Activated T-cell treated with anti-CD3 and anti-CD28 coated beads, Interleukin-2, amount 50 U/mL, for 4 hours (primary cell): ENCODE measurements around the gene SHANK3. TPM values are rescaled to one million over a fixed set of nuclear protein-coding genes. Genes with fewer than 3 reads are reported as not detected.

Source experiments
- ATAC-seq, 2 donors: fragments of 200-7000 bp; cut with Tn5 transposase; one replicate each; pipeline ENCODE4 v1.10.0; 2021
- DNase-seq: peaks from one replicate; pipeline ENCODE4 v3.0.0-alpha.2; 2020
- H3K27me3 Mint-ChIP-seq: one replicate; pipeline ENCODE4 v1.8.0; 2021; ENCODE audit warnings: low read depth, mixed read lengths
- H3K36me3 Mint-ChIP-seq: one replicate; pipeline ENCODE4 v1.8.0; 2022; ENCODE audit warnings: mixed read lengths; ENCODE audit not compliant: insufficient read depth
- H3K4me1 Mint-ChIP-seq: one replicate; pipeline ENCODE4 v1.8.0; 2021; ENCODE audit warnings: low read depth, mixed read lengths
- H3K4me3 Mint-ChIP-seq: one replicate; pipeline ENCODE4 v1.8.0; 2021; ENCODE audit warnings: mild to moderate bottlenecking, moderate library complexity, mixed read lengths
- H3K9me3 Mint-ChIP-seq: one replicate; pipeline ENCODE4 v1.8.0; 2021; ENCODE audit warnings: mixed read lengths
- total RNA-seq, 3 donors: library from RNA; stranded (reverse); gene quantifications; one replicate each; pipeline ENCODE4 v1.2.1, GENCODE V29; 2021

SHANK3 gene
- total RNA-seq, result under 1 TPM; 0.05 to 0.24 (median 0.08) TPM

DNA sequence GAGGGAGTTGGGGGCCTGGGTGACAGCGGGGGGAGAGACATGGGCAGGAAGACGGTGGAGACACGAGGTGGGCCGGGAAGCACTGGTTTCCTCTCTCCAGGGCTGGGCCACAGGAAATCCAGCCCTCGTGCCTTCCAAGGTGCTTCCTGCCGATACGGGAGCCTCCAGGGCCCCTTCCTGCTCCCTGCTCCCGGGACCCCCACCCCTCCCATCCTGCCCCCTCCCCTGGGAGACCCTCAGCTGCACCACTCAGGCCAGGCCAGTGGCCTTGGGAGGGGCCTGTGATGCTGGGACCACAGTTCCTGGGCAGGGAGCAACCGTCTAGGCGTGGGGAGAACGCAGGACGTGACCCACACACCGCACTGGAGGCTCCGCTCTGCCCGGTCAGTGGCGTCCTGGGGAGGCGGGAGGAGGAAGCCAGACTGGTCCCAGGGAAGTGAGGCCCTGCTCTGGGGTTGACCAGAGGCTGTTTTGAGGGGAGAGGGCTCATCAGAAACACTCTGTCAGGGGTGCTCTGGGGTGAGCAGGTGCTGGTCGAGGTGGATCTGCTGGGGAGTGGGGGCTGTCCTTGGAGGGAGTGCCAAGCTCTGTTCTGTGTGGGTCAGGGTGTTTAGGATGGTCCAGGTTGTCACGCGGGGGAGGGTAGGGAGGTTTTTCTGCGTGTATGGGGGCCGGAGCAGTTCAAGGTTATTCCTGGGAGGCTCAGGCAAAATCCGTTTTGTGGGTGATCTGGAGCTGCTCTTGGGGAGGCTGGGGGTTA is at the start of gene SHANK3:
Gene SHANK3 (plus strand): TSS at position 353 of the 760 bp plus-strand sequence.
- H3K4me3 Mint-ChIP-seq, result peak within 1 kb of the TSS; percentile 53
- peaks cover 54% of the 10 kb centered on the region for H3K27me3 Mint-ChIP-seq
- ATAC-seq (no peak), DNase-seq (no peak)
- no peaks in the 10 kb centered on the region for H3K9me3 Mint-ChIP-seq
- no peaks in the 10 kb centered on the region for H3K36me3 Mint-ChIP-seq
- peaks cover 5% of the 10 kb centered on the region for H3K4me1 Mint-ChIP-seq

DNA sequence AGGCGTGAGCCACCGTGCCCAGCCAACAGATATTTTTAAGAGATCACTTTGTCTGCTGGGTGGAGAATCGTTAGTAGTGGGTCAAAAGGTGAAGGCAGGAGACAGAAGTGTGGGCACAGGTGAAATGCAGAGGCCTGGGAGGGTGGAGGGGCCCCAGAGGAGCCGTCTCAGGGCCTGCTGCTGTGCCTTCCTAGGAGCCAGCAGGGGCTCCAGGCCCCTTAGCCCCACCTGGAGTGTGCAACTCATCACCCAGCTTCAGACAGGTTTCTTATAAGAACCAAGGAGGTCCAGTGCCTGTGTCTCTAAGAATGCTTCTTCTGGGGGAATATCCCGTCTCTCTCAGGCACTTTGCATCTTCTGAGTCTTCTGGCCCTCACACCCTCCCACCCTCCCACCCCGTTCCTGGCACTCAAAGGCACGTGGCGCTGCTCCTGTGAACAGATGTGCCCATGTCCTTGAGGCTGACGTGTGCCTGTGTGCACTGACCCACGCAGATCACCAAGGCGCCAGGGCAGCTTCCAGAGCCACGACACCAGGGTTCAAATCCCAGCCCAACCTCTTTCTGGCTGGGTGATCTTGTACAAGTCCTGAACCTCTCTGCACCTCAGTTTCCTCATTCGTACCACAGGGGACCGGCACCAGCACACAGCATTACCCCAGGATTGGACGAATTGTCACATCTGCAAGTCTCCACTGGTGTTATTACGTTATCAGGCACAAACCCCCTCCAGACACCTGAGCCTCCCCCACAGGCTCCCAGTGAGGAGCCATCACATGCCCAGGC is 48.1 kb upstream of the SHANK3 start:
- H3K27me3 Mint-ChIP-seq, result no peaks in the 10 kb centered on the region
- H3K9me3 Mint-ChIP-seq, result no peaks in the 10 kb centered on the region
- H3K4me3 Mint-ChIP-seq, result no peak overlapping the region
- peaks cover 2% of the 10 kb centered on the region for H3K36me3 Mint-ChIP-seq
- no peak for DNase-seq
- no peak for ATAC-seq
- peaks cover 52% of the 10 kb centered on the region for H3K4me1 Mint-ChIP-seq

GRCh38 chr22:50625131-50625567 is 47.5 kb upstream of the SHANK3 start:
- ATAC-seq (no peak), DNase-seq (no peak)
- H3K36me3 Mint-ChIP-seq, result peaks cover 2% of the 10 kb centered on the region
- H3K27me3 Mint-ChIP-seq, result no peaks in the 10 kb centered on the region
- no peaks in the 10 kb centered on the region for H3K9me3 Mint-ChIP-seq
- H3K4me3 Mint-ChIP-seq, result no peak overlapping the region
- H3K4me1 Mint-ChIP-seq, result peaks cover 51% of the 10 kb centered on the region

GRCh38 chr22:50625568-50626313 is 46.9 kb upstream of the SHANK3 start:
- ATAC-seq, result no peak
- H3K4me1 Mint-ChIP-seq, result peaks cover 47% of the 10 kb centered on the region
- no peak overlapping the region for H3K4me3 Mint-ChIP-seq
- peaks cover 2% of the 10 kb centered on the region for H3K36me3 Mint-ChIP-seq
- H3K27me3 Mint-ChIP-seq, result no peaks in the 10 kb centered on the region
- DNase-seq, result no peak
- no peaks in the 10 kb centered on the region for H3K9me3 Mint-ChIP-seq

DNA sequence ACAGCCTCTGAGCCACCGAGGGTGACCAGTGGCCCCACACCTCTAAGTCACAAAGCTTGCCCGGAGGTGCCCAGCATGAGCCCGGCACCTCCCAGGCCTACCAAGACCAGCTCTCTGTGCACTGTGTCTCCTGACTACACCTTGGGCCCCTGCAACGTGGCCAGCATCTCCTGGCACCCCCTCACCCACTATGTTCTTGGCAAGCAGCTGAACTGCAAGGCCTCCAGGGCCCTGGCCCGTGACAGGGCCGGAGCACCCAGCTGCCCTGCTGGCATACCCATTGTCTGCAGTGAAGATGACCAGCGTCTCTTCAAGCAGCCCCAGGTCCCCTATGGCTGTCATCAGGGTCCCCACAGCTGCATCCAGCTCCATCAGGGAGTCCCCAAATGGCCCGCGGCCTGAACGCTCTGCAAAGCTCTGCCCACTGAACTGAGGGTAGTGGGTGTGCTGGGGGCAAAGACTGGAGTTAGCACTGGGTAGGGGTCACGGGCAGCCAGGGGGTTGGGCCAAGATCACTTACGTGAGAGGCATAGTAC is 46.2 kb upstream of the SHANK3 start:
- H3K4me3 Mint-ChIP-seq, result peak overlapping the region; percentile 77
- H3K9me3 Mint-ChIP-seq, result no peaks in the 10 kb centered on the region
- no peaks in the 10 kb centered on the region for H3K27me3 Mint-ChIP-seq
- DNase-seq (no peak), ATAC-seq (no peak)
- peaks cover 40% of the 10 kb centered on the region for H3K4me1 Mint-ChIP-seq
- H3K36me3 Mint-ChIP-seq, result peaks cover 2% of the 10 kb centered on the region

DNA sequence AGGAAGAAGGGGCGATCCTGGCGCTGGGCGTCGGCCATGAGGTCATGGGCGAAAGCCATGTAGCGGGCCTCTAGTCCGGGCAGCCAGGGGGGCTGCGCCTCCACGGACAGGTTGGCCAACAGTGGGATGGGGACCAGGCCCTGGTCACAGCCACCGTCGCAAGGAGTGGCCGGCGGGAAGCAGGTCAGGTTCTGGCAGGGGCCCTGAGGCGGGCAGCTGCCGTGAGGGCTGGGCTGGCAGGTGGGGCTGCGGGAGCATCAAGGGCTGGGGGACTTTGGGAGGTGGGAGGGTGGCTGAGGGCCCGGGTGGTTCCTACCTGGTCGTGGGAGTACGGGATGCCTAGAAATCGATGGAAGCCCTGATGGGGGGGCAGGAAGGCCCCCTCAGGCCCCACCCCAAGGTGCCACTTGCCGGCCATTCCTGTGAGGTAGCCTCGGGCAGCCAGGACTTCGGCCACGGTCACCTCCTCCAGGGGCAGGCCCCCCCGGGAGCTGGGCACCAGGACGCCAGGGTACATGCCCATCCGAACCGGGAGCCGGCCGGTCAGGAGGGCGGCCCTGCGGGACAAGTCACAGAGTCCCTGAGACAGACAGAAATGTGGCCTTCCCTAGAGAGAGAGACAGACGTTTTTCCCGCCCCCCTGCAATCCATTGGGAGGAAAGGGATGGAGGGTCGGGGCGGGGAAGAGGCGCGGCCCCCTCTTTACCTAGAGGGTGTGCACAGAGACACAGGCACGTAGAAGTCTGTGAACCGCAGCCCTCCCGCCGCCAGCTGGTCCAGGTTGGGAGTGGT is 45.6 kb upstream of the SHANK3 start:
- peaks cover 2% of the 10 kb centered on the region for H3K36me3 Mint-ChIP-seq

DNA sequence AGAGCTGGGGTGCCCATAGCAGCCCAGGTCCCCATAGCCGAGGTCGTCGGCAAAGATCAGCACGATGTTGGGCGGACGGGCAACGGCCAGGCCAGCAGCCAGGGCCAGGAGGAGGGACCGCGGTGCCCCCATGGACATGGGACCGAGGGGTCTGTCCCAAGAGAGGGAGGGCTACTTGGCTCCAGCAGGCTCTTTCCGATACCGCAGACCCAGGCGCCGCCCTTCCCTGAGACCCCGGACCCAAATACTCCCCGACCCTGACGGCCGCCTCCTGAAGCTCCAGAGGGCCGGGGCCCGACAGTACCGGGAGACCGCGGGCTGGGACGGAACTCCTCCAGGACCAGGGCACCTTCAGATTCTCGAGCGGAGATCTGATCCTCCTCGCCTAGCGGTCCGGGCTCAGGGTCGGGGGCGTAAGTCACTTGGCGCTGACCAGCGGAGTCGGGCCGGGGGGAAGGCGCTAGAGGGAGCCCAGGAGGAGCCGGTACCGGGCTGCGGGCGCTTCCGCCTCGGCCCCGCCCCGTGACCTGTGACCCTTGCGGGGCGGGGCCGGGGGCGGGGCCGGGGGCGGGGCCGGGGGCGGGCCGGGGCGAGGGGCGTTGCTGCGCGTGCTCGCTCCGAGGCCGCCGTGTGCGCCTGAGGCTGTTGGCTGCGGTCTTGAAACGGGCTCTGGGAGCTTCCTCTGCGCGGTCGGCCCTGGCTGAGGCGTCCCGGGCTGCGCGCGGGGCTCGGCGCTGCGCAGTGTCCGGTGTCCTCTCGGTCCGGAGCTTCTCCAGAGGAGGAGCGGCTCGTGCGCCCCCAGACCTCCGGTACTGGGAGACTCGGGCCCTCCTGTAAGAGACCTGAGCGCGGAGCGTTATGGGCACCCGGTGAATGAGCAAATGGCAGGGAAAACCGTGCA is 44.7 kb upstream of the SHANK3 start, which contains the start of gene ARSA:
Gene ARSA (minus strand): TSS at position 511 of the 901 bp plus-strand sequence. CDS start 373 bp downstream, at position 138.
- peaks cover 2% of the 10 kb centered on the region for H3K36me3 Mint-ChIP-seq

More for the DNA sequence above, 45.6 kb upstream of the SHANK3 start:
- Mint-ChIP-seq H3K9me3 (no peaks in the 10 kb centered on the region), H3K4me1 (peaks cover 34% of the 10 kb centered on the region), H3K27me3 (no peaks in the 10 kb centered on the region), H3K4me3 (peak overlapping the region; percentile 91)
- DNase-seq (no peak), ATAC-seq (peak in 1 of 2 donors; percentile 6)

GRCh38 chr22:50628543-50629134 is 44.0 kb upstream of the SHANK3 start:
- no peak for DNase-seq
- no peaks in the 10 kb centered on the region for H3K27me3 Mint-ChIP-seq
- peak; percentile 11 to 13 for ATAC-seq
- no peaks in the 10 kb centered on the region for H3K9me3 Mint-ChIP-seq
- H3K4me3 Mint-ChIP-seq, result peak overlapping the region; percentile 91
- peaks cover 21% of the 10 kb centered on the region for H3K4me1 Mint-ChIP-seq
- H3K36me3 Mint-ChIP-seq, result peaks cover 2% of the 10 kb centered on the region

More for the DNA sequence above, 44.7 kb upstream of the SHANK3 start, which contains the start of gene ARSA:
- Mint-ChIP-seq H3K4me3 (peak within 1 kb of the TSS; percentile 91), H3K27me3 (no peaks in the 10 kb centered on the region), H3K9me3 (no peaks in the 10 kb centered on the region), H3K4me1 (peaks cover 25% of the 10 kb centered on the region)
- DNase-seq, result peak; percentile 65
- ATAC-seq, result peak; percentile 94 to 95

GRCh38 chr22:50630376-50630775 is 42.2 kb upstream of the SHANK3 start:
- Mint-ChIP-seq H3K36me3 (no peaks in the 10 kb centered on the region), H3K9me3 (no peaks in the 10 kb centered on the region), H3K27me3 (no peaks in the 10 kb centered on the region), H3K4me3 (no peak overlapping the region), H3K4me1 (peaks cover 21% of the 10 kb centered on the region)
- ATAC-seq (no peak), DNase-seq (no peak)

- Mint-ChIP-seq H3K4me3 (no peak overlapping the region), H3K4me1 (peaks cover 17% of the 10 kb centered on the region), H3K36me3 (no peaks in the 10 kb centered on the region), H3K27me3 (no peaks in the 10 kb centered on the region), H3K9me3 (no peaks in the 10 kb centered on the region)
- no peak for ATAC-seq
- no peak for DNase-seq
These were observed 39.5 kb upstream of the SHANK3 start for GRCh38 chr22:50633086-50633485.

- no peak overlapping the region for H3K4me3 Mint-ChIP-seq
- no peaks in the 10 kb centered on the region for H3K9me3 Mint-ChIP-seq
- H3K27me3 Mint-ChIP-seq, result no peaks in the 10 kb centered on the region
- ATAC-seq, result no peak
- DNase-seq, result no peak
- no peaks in the 10 kb centered on the region for H3K36me3 Mint-ChIP-seq
- H3K4me1 Mint-ChIP-seq, result peaks cover 10% of the 10 kb centered on the region
These were observed 38.9 kb upstream of the SHANK3 start for GRCh38 chr22:50633771-50634170.

DNA sequence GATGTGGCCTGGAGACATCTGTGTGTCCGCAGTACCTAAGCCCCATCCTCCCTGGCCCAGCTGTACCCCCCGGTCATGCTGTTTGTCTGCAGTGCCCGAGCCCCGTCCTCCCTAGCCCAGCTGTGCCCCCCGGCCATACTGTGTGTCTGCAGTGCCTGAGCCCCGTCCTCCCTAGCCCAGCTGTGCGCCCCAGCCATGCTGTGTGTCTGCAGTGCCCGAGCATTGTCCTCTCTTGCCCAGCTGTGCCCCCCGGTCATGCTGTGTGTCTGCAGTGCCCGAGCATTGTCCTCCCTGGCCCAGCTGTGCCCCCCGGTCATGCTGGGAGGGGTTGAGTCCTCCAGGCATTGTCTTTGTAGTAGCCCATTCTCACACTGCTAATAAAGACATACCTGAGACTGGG is 37.0 kb upstream of the SHANK3 start:
- H3K4me3 Mint-ChIP-seq, result no peak overlapping the region
- H3K9me3 Mint-ChIP-seq, result no peaks in the 10 kb centered on the region
- no peak for ATAC-seq
- H3K4me1 Mint-ChIP-seq, result no peaks in the 10 kb centered on the region
- DNase-seq, result no peak
- no peaks in the 10 kb centered on the region for H3K27me3 Mint-ChIP-seq
- no peaks in the 10 kb centered on the region for H3K36me3 Mint-ChIP-seq
